Measurements from ENCODE around the gene SELL. TPM values are rescaled to one million over a fixed set of nuclear protein-coding genes. Genes with fewer than 3 reads are reported as not detected.
"Not testable (repeated sequence)": the region's sequence is repeated elsewhere in the genome, so short reads cannot be mapped to it uniquely, and the experiment has no call there.

The SELL gene
- total RNA-seq, 1 experiment from 2014 or later = not detected

- DNase-seq (ENCODE audit: low spot score) = not testable (repeated sequence)
These were observed 41.2 kb downstream of the SELL start for GRCh38 chr1:169670244-169670643.

- not testable (repeated sequence) for DNase-seq (ENCODE audit: low spot score)
These were observed 43.5 kb downstream of the SELL start for GRCh38 chr1:169667699-169668596.

GRCh38 chr1:169667227-169667639 is 44.2 kb downstream of the SELL start:
- not testable (repeated sequence) for DNase-seq (ENCODE audit: low spot score)

GRCh38 chr1:169662680-169663079 is 48.7 kb downstream of the SELL start:
- DNase-seq (ENCODE audit: low spot score) = not testable (repeated sequence)

GRCh38 chr1:169661066-169661465 is 50.4 kb downstream of the SELL start:
- not testable (repeated sequence) for DNase-seq (ENCODE audit: low spot score)

GRCh38 chr1:169658777-169659176 is 52.6 kb downstream of the SELL start:
- not testable (repeated sequence) for DNase-seq (ENCODE audit: low spot score)

GRCh38 chr1:169653873-169654272 is 57.5 kb downstream of the SELL start:
- no peak for DNase-seq (ENCODE audit: low spot score)

- no peak for DNase-seq (ENCODE audit: low spot score)
These were observed 60.4 kb downstream of the SELL start for GRCh38 chr1:169651035-169651434.

GRCh38 chr1:169650551-169650950 is 60.9 kb downstream of the SELL start:
- DNase-seq (ENCODE audit: low spot score) = no peak

GRCh38 chr1:169648709-169649108 is 62.7 kb downstream of the SELL start:
- DNase-seq (ENCODE audit: low spot score) = no peak

- DNase-seq (ENCODE audit: low spot score) = no peak
These were observed 63.2 kb downstream of the SELL start for GRCh38 chr1:169648187-169648586.

- DNase-seq (ENCODE audit: low spot score) = no peak
These were observed 63.9 kb downstream of the SELL start for GRCh38 chr1:169647512-169647911.

GRCh38 chr1:169644297-169644696 is 67.1 kb downstream of the SELL start:
- DNase-seq (ENCODE audit: low spot score) = no peak

Other genes starting within 250 kb of the SELL start
- 15.6 and 16.8 TPM in 2 replicates for gene SLC19A2, start 225.7 kb downstream of the SELL start, total RNA-seq (2014; rRNA removed; shearing (Covaris generic))
- 8.1 and 9.2 TPM in 2 replicates for gene F5, start 125.1 kb downstream of the SELL start, total RNA-seq (2014; rRNA removed; shearing (Covaris generic))
- not detected in 2 replicates for gene SELP, start 81.5 kb downstream of the SELL start, total RNA-seq (2014; rRNA removed; shearing (Covaris generic))
- gene SELE, start 22.5 kb upstream of the SELL start, total RNA-seq (2014; rRNA removed; shearing (Covaris generic)) = not detected in 2 replicates
- 2.2 and 3.2 TPM in 2 replicates for gene METTL18, start 83.3 kb upstream of the SELL start, total RNA-seq (2014; rRNA removed; shearing (Covaris generic))
- 4.4 and 5.7 TPM in 2 replicates for gene SCYL3, start 182.3 kb upstream of the SELL start, total RNA-seq (2014; rRNA removed; shearing (Covaris generic))